Uterus (tissue), 2 donors: Measurements from ENCODE around the gene KCTD1.

Source experiments
- POLR2A ChIP-seq, 2 donors: fragments of 450-650 bp; IDR thresholded peaks; one replicate each; pipeline ENCODE4 v1.6.1; 2016; ENCODE audit warnings: antibody characterized with exemption in 2 of 2, mild to moderate bottlenecking in 1 of 2, moderate library complexity in 1 of 2
- TF ChIP-seq, protein P1 (sequence below), 4 experiments: fragments of 200-600 bp in 2 of 4; fragments of 450-650 bp in 2 of 4; sonication (generic) in 2 of 4; IDR thresholded peaks; one replicate each; pipeline ENCODE4 v1.5.1; 2016 to 2019; ENCODE audit warnings: antibody characterized with exemption in 4 of 4, mild to moderate bottlenecking in 2 of 4, moderate library complexity in 1 of 4

DNA sequence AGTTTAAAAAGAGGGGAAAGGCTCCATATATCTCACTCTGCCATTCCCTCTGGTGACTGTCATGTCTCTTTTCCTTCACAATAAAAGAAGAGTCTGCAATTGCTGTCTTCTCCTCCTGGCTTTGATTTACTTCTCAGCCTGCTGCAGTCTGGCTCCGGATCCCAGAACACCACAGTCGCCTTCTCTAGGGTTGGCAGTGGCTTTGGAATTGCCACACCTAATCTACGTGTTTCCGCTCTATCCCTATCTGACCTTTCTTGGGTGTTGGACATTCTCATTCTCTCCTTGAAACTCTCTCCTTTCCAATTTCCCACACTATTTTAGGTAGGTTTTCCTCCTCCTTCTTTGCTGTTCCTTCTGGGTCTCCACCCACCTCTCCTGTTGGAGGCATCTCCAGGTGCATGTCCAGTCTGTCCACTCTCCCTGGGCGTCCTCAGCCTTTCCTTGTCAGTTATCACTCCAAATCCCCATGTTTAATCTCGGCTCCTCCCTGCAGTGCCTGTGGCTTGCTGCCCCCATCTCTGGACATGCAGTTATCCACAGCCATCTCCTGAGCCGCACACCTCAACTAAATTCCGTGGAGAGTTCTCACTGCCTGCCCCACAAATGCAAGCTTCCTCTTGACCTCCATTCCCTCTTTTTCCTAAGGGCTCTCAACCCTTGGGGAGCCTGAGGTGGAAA is 112.8 kb downstream of the KCTD1 start:
- TF ChIP-seq, protein P1, sequence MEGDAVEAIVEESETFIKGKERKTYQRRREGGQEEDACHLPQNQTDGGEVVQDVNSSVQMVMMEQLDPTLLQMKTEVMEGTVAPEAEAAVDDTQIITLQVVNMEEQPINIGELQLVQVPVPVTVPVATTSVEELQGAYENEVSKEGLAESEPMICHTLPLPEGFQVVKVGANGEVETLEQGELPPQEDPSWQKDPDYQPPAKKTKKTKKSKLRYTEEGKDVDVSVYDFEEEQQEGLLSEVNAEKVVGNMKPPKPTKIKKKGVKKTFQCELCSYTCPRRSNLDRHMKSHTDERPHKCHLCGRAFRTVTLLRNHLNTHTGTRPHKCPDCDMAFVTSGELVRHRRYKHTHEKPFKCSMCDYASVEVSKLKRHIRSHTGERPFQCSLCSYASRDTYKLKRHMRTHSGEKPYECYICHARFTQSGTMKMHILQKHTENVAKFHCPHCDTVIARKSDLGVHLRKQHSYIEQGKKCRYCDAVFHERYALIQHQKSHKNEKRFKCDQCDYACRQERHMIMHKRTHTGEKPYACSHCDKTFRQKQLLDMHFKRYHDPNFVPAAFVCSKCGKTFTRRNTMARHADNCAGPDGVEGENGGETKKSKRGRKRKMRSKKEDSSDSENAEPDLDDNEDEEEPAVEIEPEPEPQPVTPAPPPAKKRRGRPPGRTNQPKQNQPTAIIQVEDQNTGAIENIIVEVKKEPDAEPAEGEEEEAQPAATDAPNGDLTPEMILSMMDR (IDR thresholded peaks at IDR 0.05): no peak
- no peak for TF ChIP-seq POLR2A (IDR thresholded peaks at IDR 0.05)
